IMR-90 (cell line): ENCODE measurements around the gene PRKCH.

Experiments used
- BHLHE40 ChIP-seq: fragments of 150-350 bp; IDR thresholded peaks from 2 replicates; pipeline ENCODE4 v1.6.1; 2016; ENCODE audit warnings: mild to moderate bottlenecking, low read depth, low read length
- CTCF ChIP-seq: conservative IDR thresholded peaks from 2 replicates; pipeline ENCODE4 v1.5.1; 2012; ENCODE audit warnings: mild to moderate bottlenecking, low read depth, low read length, improper control_type of control experiment
- ELK1 ChIP-seq: fragments of 150-350 bp; IDR thresholded peaks from 2 replicates; pipeline ENCODE4 v1.6.1; 2016; ENCODE audit warnings: low read depth, mild to moderate bottlenecking, low read length, moderate library complexity, borderline replicate concordance
- FOS ChIP-seq: fragments of 150-350 bp; IDR thresholded peaks from 2 replicates; pipeline ENCODE4 v1.6.1; 2016; ENCODE audit warnings: low read depth, low read length
- POLR2A ChIP-seq: IDR thresholded peaks from 2 replicates; pipeline ENCODE4 v1.6.1; 2012; ENCODE audit warnings: mild to moderate bottlenecking, low read depth, low read length
- RAD21 ChIP-seq: IDR thresholded peaks from 2 replicates; pipeline ENCODE4 v1.6.1; 2012; ENCODE audit warnings: low read length, improper control_type of control experiment
- SMC3 ChIP-seq: fragments of 150-350 bp; IDR thresholded peaks from 2 replicates; pipeline ENCODE4 v1.6.1; 2016; ENCODE audit warnings: low read depth, mild to moderate bottlenecking, antibody characterized with exemption, low read length, moderate library complexity

- no peak for TF ChIP-seq ELK1
- no peak for TF ChIP-seq CTCF
- TF ChIP-seq BHLHE40: no peak
- TF ChIP-seq SMC3: no peak
- TF ChIP-seq RAD21: no peak
- TF ChIP-seq FOS: no peak
- no peak for TF ChIP-seq POLR2A
These were observed 162.7 kb downstream of the PRKCH start for GRCh38 chr14:61484031-61484430.
